WERI-Rb-1 (cell line): Measurements from ENCODE around the gene PIAS1.

Source experiments
- DNase-seq: peaks from one replicate; pipeline ENCODE4 v3.0.0-alpha.2; 2020
- H3K27ac ChIP-seq: fragments of 250-450 bp; sonication (Bioruptor Pico); 2 replicates; pipeline ENCODE4 v1.5.1; 2020; ENCODE audit warnings: mild to moderate bottlenecking, moderate library complexity
- H3K27me3 ChIP-seq: fragments of 250-450 bp; sonication (Bioruptor Pico); 2 replicates; pipeline ENCODE4 v1.5.1; 2021; ENCODE audit warnings: mild to moderate bottlenecking, low read depth, moderate library complexity; ENCODE audit not compliant: insufficient read depth, severe bottlenecking
- H3K36me3 ChIP-seq: fragments of 250-450 bp; sonication (Bioruptor Pico); 2 replicates; pipeline ENCODE4 v1.5.1; 2020; ENCODE audit warnings: mild to moderate bottlenecking, moderate library complexity
- H3K4me3 ChIP-seq: 2 replicates; pipeline ENCODE4 v1.5.1; 2011; ENCODE audit warnings: low read depth, mild to moderate bottlenecking, control low read depth, low read length
- H3K9me3 ChIP-seq: fragments of 250-450 bp; sonication (Bioruptor Pico); 2 replicates; pipeline ENCODE4 v1.5.1; 2021; ENCODE audit warnings: mild to moderate bottlenecking, moderate library complexity; ENCODE audit not compliant: severe bottlenecking
- CTCF ChIP-seq: IDR thresholded peaks from 2 replicates; pipeline ENCODE4 v1.5.1; 2011; ENCODE audit warnings: low read depth, mild to moderate bottlenecking, control low read depth, inconsistent platforms, low read length

PIAS1 gene

GRCh38 chr15:68130851-68131250, 76.7 kb downstream of the PIAS1 start:
- Histone ChIP-seq H3K27me3 (no peaks in the 10 kb centered on the region), H3K27ac (no peak overlapping the region), H3K36me3 (no peaks in the 10 kb centered on the region), H3K4me3 (no peak overlapping the region), H3K9me3 (no peaks in the 10 kb centered on the region)
- no peak for DNase-seq
- TF ChIP-seq CTCF: no peak

GRCh38 chr15:68137096-68137495, 83.0 kb downstream of the PIAS1 start:
- DNase-seq: no peak
- Histone ChIP-seq H3K4me3 (no peak overlapping the region), H3K9me3 (no peaks in the 10 kb centered on the region), H3K36me3 (no peaks in the 10 kb centered on the region), H3K27ac (no peak overlapping the region), H3K27me3 (no peaks in the 10 kb centered on the region)
- TF ChIP-seq CTCF: no peak

GRCh38 chr15:68143129-68143528, 89.0 kb downstream of the PIAS1 start:
- Histone ChIP-seq H3K27me3 (no peaks in the 10 kb centered on the region), H3K4me3 (no peak overlapping the region), H3K36me3 (peaks cover 26% of the 10 kb centered on the region), H3K27ac (no peak overlapping the region), H3K9me3 (no peaks in the 10 kb centered on the region)
- TF ChIP-seq CTCF: no peak
- no peak for DNase-seq

- Histone ChIP-seq H3K27me3 (no peaks in the 10 kb centered on the region), H3K27ac (no peak overlapping the region), H3K36me3 (peaks cover 26% of the 10 kb centered on the region), H3K9me3 (no peaks in the 10 kb centered on the region), H3K4me3 (no peak overlapping the region)
- TF ChIP-seq CTCF: no peak
- no peak for DNase-seq
These were observed 89.7 kb downstream of the PIAS1 start for GRCh38 chr15:68143785-68144184.

DNA sequence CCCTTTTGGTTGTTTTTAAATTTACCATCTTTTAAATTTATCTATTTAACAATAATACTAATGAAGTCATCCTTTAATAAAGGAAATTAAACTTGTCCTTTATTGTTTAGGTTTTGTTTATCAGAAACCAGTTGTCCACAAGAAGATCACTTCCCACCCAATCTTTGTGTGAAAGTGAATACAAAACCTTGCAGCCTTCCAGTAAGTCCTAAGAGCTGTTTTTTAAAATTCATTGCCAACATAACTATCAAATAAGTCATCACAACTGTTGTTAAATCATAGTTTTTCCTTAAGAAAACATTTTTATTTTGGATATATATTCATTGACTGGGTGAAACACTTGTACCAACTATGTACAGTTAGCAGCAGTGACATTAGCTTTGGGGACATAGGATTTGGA, 91.6 kb downstream of the PIAS1 start:
- Histone ChIP-seq H3K9me3 (no peaks in the 10 kb centered on the region), H3K27ac (no peak overlapping the region), H3K27me3 (no peaks in the 10 kb centered on the region), H3K4me3 (no peak overlapping the region), H3K36me3 (peaks cover 26% of the 10 kb centered on the region)
- DNase-seq: no peak
- TF ChIP-seq CTCF: no peak

- H3K36me3 ChIP-seq: peaks cover 26% of the 10 kb centered on the region
- H3K27me3 ChIP-seq: no peaks in the 10 kb centered on the region
- H3K27ac ChIP-seq: no peak overlapping the region
- no peaks in the 10 kb centered on the region for H3K9me3 ChIP-seq
- no peak for TF ChIP-seq CTCF
- no peak overlapping the region for H3K4me3 ChIP-seq
- DNase-seq: no peak
These were observed 93.9 kb downstream of the PIAS1 start for GRCh38 chr15:68148039-68148438.
